HG03558 (cell line): ENCODE data around the gene DGKZ.
"Not testable (repeated sequence)": the region's sequence is repeated elsewhere in the genome, so short reads cannot be mapped to it uniquely, and the experiment has no call there.

Experiments used
- ATAC-seq: cut with Tn5 transposase; IDR thresholded peaks from one replicate; pipeline ENCODE4 v1.9.1; 2021; ENCODE audit warnings: moderate number of reproducible peaks; ENCODE audit not compliant: unreplicated experiment; ENCODE audit errors: extremely low read depth

Gene DGKZ

GRCh38 chr11:46364056-46364455, 16.8 kb downstream of the DGKZ start:
- ATAC-seq, result no peak

GRCh38 chr11:46364791-46365190, 17.5 kb downstream of the DGKZ start:
- no peak for ATAC-seq

GRCh38 chr11:46366260-46366659, 19.0 kb downstream of the DGKZ start:
- ATAC-seq, result no peak

DNA sequence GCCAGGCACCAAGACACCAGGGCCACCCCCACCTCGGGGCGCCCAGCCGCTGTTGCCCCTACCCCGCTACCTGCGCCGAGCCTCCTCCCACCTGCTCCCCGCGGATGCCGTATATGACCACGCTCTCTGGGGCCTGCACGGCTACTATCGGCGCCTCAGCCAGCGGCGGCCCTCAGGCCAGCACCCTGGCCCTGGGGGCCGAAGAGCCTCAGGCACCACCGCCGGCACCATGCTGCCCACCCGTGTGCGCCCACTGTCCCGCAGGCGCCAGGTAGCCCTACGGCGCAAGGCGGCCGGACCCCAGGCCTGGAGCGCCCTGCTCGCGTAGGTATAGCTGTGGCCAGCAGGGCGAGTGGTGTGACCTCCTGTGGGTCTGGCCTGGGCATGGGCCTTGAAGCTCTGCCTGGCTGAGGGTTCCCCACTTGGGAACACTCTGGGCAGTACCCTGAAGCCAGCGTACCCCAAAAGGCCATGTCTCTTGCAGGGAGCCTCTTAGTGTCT, 19.4 kb downstream of the DGKZ start:
- no peak for ATAC-seq

- ATAC-seq, result no peak
Measured at GRCh38 chr11:46367244-46367915, 20.1 kb downstream of the DGKZ start.

DNA sequence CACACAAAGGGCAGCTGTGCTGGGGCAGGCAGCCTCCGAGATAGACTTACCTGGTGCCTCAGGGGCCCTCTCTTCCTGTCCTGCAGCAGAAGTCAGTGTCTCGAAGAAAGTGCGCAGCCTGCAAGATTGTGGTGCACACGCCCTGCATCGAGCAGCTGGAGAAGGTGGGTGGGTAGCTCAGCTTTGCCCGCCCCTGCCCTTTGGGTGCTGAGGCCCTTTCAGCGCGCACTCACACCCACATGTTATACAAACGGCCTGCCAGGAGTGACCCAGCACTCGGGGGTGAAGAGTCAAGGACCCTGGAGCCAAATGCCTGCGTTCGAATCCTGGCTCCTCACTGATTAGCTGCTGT, 20.6 kb downstream of the DGKZ start:
- no peak for ATAC-seq

- no peak for ATAC-seq
Measured at GRCh38 chr11:46369458-46370152, 22.3 kb downstream of the DGKZ start.

GRCh38 chr11:46370253-46370652, 23.0 kb downstream of the DGKZ start:
- no peak for ATAC-seq

GRCh38 chr11:46371262-46371661, 24.0 kb downstream of the DGKZ start:
- ATAC-seq, result not testable (repeated sequence)

DNA sequence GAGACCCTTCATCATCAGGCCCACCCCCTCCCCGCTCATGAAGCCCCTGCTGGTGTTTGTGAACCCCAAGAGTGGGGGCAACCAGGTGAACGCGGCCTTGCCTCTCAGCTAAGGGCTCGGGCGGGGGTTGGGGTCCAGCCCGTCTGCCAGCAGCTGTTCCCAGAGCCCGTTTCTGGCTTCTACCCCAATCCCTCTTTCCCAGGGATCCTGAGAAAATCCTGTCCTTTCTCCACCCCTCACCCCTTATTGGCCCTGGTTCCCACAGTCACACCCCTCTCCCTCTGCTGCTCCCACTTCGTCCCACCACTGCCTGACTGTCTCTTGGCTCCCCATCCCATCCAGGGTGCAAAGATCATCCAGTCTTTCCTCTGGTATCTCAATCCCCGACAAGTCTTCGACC, 24.8 kb downstream of the DGKZ start:
- no peak for ATAC-seq

GRCh38 chr11:46372501-46372900, 25.2 kb downstream of the DGKZ start:
- not testable (repeated sequence) for ATAC-seq

DNA sequence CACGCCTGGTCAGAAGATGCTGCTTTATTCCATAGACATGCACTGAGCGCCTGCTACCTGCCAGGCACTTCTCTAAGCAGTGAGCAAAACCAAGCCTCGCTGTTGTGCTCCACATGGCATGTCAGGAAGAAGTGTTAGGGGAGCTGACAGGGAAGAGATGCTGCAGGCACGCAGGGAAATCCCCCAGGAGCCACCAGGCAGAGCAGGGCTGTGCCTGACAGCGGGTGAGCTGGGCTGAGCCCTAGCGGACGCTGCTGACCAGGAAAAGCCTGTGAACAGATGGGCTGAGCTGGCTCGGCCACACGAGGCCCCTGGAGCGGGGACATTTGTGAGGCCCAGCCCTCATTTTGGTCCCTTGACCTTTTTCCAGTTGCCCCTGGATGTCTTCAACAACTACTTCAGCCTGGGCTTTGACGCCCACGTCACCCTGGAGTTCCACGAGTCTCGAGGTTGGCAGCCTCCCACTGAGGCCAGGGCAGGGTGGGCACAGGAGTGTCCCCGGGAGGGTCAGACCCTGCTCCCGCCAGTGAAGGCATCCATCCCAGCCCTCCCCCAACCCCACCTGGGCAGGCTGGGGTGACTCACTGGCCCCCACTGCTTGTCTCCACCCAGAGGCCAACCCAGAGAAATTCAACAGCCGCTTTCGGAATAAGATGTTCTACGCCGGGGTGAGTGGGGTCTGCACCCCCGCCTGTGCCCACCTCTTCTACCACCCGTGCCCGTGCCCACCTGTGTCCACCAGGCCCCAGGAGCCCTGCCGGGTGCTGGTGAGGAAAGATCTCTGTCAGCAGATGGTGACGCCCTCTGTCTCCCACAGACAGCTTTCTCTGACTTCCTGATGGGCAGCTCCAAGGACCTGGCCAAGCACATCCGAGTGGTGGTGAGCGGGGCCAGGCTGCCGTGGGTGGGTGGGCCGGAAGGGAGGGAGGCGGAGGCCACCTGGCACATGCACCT, 26.8 kb downstream of the DGKZ start:
- no peak for ATAC-seq

DNA sequence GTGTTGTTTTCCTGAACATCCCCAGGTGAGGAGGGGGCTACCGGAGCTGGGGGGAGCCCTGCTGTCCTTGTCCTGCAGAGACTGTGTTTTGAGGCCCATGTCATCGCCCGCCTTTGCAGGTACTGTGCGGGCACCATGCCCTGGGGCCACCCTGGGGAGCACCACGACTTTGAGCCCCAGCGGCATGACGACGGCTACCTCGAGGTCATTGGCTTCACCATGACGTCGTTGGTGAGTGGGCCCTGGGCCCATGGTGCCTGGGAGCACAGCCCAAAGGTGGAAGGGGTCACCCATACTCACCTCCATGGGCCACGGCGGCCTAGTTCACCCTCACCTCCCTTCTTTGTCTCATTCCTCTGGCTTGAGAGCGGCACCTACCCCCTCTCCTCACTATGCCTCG, 27.6 kb downstream of the DGKZ start:
- ATAC-seq, result no peak

- no peak for ATAC-seq
Measured at GRCh38 chr11:46375392-46376101, 28.3 kb downstream of the DGKZ start.

GRCh38 chr11:46376258-46377050, 29.2 kb downstream of the DGKZ start:
- ATAC-seq, result no peak

DNA sequence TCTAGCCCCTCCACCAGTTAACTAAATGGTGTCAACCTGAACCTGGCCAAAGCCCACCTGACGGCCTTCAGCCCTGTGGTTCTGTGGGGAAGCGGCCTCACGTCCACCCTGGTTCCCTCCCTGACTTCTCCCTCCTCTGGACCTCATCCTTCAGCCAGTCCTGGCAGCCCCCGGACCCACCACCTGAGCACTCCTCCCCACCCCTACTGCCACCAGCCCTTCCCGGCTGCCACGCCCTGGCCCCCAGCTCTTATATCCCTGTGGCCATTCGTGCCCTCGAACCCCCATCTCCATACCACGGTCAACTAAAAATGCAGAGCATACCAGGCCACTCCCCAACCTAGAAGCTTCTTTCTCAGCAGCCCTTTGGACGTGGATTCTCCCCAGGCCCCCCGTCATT, 30.0 kb downstream of the DGKZ start:
- ATAC-seq, result no peak

DNA sequence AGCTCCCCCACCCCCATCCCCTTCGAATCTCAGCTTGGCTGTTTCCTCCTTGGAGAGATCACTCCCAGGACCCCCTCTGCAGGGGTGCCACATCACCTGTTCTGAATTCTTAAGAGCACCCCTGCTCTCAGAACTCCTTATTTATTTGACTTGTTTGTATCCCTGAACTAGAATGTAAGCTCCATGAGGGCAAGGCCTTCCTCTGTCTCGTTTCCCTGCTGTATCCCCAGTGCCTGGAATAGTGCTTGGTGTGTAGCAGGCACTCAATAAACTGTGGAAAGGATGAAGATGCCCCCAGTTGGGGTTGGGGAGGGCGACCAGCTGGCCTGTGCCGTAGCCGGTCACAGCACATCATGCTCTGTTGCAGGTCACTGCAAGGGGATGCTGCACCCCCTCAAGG, 30.6 kb downstream of the DGKZ start:
- ATAC-seq, result no peak

- ATAC-seq, result no peak
Measured at GRCh38 chr11:46378296-46378695, 31.0 kb downstream of the DGKZ start.

DNA sequence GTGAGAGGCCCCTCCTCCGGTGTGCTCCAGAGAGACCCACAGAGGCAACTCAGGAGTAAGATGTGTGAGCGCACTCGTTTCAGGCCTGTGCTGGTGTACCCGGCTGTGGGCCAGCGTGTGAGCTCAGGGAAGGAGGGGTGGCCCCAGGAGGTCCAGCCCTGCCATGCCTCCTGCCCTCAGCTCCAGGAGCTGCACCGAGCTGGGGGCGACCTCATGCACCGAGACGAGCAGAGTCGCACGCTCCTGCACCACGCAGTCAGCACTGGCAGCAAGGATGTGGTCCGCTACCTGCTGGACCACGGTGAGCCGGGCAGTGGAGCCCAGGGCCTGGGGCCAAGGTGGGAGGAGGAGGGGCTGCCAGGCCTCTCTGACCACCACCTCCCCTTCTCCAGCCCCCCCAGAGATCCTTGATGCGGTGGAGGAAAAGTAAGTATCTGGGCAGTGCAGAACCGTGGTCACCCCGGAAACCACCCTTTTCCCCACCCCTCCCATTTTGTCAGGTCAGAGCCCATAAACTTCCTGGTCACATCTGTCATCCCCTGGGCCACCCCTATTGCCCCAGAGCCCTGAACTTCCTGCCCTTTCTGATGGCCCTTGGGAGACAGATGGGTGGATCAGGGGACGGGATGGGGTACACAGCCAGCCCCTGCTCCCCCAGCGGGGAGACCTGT, 31.7 kb downstream of the DGKZ start:
- no peak for ATAC-seq
